ENCODE measurements around the gene KCNAB3. TPM values are rescaled to one million over a fixed set of nuclear protein-coding genes. Genes with fewer than 3 reads are reported as not detected.

Gene KCNAB3
- total and polyA plus RNA-seq, 9 of the 15 experiments (the other 6 are each of a cell fraction or from before 2014, with no cell fraction given) = 0.03 to 2.5 (median 1.1) TPM

DNA sequence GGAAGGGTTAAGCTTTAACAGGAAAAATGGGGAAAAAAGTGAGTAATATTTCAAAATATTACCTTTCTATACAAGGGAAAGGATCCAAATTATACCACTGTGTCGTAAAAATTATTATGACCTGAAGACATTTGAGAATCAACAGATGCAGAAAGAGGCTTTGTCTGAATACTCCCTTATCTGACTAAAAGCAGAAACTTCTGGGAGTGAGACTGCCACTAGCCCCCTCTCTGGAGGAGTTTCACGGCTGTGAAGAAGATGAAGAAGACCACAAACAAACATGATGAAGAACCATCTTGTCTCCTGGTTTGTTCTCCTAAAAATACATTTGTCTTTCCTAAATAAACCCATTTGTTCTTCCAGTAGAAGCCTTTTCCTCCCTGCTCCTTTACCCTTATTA lies 31.8 kb upstream of the KCNAB3 start (continued):
- TF ChIP-seq, protein P1, sequence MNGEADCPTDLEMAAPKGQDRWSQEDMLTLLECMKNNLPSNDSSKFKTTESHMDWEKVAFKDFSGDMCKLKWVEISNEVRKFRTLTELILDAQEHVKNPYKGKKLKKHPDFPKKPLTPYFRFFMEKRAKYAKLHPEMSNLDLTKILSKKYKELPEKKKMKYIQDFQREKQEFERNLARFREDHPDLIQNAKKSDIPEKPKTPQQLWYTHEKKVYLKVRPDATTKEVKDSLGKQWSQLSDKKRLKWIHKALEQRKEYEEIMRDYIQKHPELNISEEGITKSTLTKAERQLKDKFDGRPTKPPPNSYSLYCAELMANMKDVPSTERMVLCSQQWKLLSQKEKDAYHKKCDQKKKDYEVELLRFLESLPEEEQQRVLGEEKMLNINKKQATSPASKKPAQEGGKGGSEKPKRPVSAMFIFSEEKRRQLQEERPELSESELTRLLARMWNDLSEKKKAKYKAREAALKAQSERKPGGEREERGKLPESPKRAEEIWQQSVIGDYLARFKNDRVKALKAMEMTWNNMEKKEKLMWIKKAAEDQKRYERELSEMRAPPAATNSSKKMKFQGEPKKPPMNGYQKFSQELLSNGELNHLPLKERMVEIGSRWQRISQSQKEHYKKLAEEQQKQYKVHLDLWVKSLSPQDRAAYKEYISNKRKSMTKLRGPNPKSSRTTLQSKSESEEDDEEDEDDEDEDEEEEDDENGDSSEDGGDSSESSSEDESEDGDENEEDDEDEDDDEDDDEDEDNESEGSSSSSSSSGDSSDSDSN (IDR thresholded peaks at IDR 0.05; ENCODE audit: borderline replicate concordance in 1 of 2, low read depth in 2 of 2, low read length in 2 of 2) = no peak
- TF ChIP-seq NRF1 (conservative IDR thresholded peaks at IDR 0.05 in 1 of 2, IDR thresholded peaks at IDR 0.05 in 1 of 2) = no peak
- TF ChIP-seq, protein P2, sequence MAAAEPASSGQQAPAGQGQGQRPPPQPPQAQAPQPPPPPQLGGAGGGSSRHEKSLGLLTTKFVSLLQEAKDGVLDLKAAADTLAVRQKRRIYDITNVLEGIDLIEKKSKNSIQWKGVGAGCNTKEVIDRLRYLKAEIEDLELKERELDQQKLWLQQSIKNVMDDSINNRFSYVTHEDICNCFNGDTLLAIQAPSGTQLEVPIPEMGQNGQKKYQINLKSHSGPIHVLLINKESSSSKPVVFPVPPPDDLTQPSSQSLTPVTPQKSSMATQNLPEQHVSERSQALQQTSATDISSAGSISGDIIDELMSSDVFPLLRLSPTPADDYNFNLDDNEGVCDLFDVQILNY (CRISPR knock-in tag; IDR thresholded peaks at IDR 0.05) = no peak

DNA sequence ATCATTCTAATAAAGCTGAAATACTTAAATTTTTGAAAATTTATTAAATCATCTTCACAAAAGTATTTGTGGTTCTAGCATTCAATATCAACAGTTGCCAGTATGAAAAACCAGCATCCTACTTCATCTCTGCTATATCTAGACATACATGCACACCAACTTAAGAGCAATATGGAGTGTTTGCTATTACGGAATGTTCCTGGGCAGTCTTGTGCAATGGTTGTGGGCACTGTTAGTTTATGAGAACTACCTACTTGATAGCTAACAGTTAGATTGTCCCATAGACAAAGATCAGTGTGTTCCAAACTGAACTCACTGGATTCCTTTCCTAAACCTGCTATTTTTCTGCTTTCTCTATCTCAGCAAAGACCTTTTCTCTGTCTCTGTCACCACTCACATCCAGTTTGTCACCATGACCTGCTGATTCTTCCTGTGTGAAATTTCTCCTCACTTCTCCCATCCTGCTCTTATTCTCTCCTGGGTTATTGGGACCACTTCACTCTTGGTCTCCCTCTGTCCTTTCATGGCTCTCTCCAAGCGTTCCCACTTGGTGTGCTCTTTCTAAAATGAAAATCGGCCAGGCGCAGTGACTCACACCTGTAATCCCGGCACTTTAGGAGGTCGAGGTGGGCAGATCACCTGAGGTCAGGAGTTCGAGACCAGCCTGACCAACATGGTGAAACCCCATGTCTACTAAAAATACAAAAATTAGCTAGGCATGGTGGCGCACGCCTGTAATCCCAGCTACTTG lies 30.0 kb upstream of the KCNAB3 start:
- no TSS peak for BruUV-seq (replicated peaks)
- WGBS (ENCODE audit: insufficient coverage, low coverage, missing lambda C conversion rate) = 7% methylated on average over 8 of the region's 9 CpGs
- CTCF ChIA-PET (ENCODE audit: low intra/inter-chr PET ratio) = no interaction called here
- TF ChIP-seq HMGN3 (IDR thresholded peaks at IDR 0.05; ENCODE audit: borderline replicate concordance, extremely low read depth, insufficient read length, low read depth, low read length) (no peak), NBN (IDR thresholded peaks at IDR 0.05; ENCODE audit: low read depth) (no peak), ARHGAP35 (IDR thresholded peaks at IDR 0.05; ENCODE audit: partially characterized antibody) (no peak), ZNF76 (CRISPR knock-in tag; IDR thresholded peaks at IDR 0.05; ENCODE audit: borderline replicate concordance) (no peak), ZNF717 (CRISPR knock-in tag; IDR thresholded peaks at IDR 0.05) (no peak), ZNF444 (CRISPR knock-in tag; IDR thresholded peaks at IDR 0.05) (no peak), ZNF217 (CRISPR knock-in tag; IDR thresholded peaks at IDR 0.05) (no peak), BCOR (IDR thresholded peaks at IDR 0.05) (no peak), PRPF4 (IDR thresholded peaks at IDR 0.05; ENCODE audit: insufficient read depth, low read depth, low read length, poor library complexity, severe bottlenecking) (no peak), HNRNPLL (IDR thresholded peaks at IDR 0.05; ENCODE audit: low read depth, low read length, poor library complexity, severe bottlenecking) (no peak)
- TF ChIP-seq, protein P3, sequence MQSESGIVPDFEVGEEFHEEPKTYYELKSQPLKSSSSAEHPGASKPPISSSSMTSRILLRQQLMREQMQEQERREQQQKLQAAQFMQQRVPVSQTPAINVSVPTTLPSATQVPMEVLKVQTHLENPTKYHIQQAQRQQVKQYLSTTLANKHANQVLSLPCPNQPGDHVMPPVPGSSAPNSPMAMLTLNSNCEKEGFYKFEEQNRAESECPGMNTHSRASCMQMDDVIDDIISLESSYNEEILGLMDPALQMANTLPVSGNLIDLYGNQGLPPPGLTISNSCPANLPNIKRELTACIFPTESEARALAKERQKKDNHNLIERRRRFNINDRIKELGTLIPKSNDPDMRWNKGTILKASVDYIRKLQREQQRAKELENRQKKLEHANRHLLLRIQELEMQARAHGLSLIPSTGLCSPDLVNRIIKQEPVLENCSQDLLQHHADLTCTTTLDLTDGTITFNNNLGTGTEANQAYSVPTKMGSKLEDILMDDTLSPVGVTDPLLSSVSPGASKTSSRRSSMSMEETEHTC (IDR thresholded peaks at IDR 0.05) = no peak
- TF ChIP-seq, protein P4, sequence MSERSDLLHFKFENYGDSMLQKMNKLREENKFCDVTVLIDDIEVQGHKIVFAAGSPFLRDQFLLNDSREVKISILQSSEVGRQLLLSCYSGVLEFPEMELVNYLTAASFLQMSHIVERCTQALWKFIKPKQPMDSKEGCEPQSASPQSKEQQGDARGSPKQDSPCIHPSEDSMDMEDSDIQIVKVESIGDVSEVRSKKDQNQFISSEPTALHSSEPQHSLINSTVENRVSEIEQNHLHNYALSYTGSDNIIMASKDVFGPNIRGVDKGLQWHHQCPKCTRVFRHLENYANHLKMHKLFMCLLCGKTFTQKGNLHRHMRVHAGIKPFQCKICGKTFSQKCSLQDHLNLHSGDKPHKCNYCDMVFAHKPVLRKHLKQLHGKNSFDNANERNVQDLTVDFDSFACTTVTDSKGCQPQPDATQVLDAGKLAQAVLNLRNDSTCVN (CRISPR knock-in tag; IDR thresholded peaks at IDR 0.05) = no peak

More for the DNA sequence above, 30.0 kb upstream of the KCNAB3 start:
- ATAC-seq = no peak
- Histone ChIP-seq H3K9me1 (ENCODE audit: control insufficient read depth, insufficient read depth, low read length) (no peaks in the 10 kb centered on the region), H3K4me2 (ENCODE audit: insufficient read depth, low read length) (no peak overlapping the region), H2AFZ (ENCODE audit: low read depth, low read length) (no peak overlapping the region), H4K20me1 (replicated peaks; ENCODE audit: control insufficient read depth, insufficient read depth, low read length) (no peaks in the 10 kb centered on the region), H3K79me2 (ENCODE audit: control insufficient read depth, insufficient read depth, low read length) (no peaks in the 10 kb centered on the region), H3K27me3 (ENCODE audit: control insufficient read depth in 2 of 2, insufficient read depth in 2 of 2, low read length in 2 of 2) (peaks cover 3 to 5% of the 10 kb centered on the region in 2 experiments; a peak in 2 of 5 replicates), H3K9ac (ENCODE audit: insufficient read depth in 1 of 2, low read depth in 2 of 2, low read length in 2 of 2) (no peak overlapping the region), H3K27ac (ENCODE audit: extremely low read depth, low read depth, low read length) (no peak overlapping the region), H3K4me3 (no peak overlapping the region), H3K4me1 (replicated peaks in 1 of 2; ENCODE audit: control insufficient read depth in 2 of 2, insufficient read depth in 2 of 2, low read length in 2 of 2) (no peaks in the 10 kb centered on the region; a peak in 1 of 5 replicates), H3K36me3 (ENCODE audit: control insufficient read depth, insufficient read depth, low read length) (no peaks in the 10 kb centered on the region), H3K9me3 (replicated peaks; ENCODE audit: control insufficient read depth, insufficient read depth, low read depth, low read length) (no peaks in the 10 kb centered on the region)
- intact Hi-C loops (cut with micrococcal nuclease) (no loop called here), in situ Hi-C loops (cut with MboI) (no loop called here)
- FAIRE-seq = no peak
- no peak for DNase-seq (ENCODE audit: extremely low read depth in 1 of 4, low spot score in 3 of 4)
- POLR2A ChIA-PET = no interaction called here

Measured in K562 (cell line).